Loucy (cell line): Measurements from ENCODE around the gene TP63.

ENCODE experiments used
- H2AFZ ChIP-seq: fragments of 200-600 bp; sonication (generic); 2 replicates; pipeline ENCODE4 v1.6.0; 2016; ENCODE audit warnings: antibody characterized with exemption, mild to moderate bottlenecking, low read length, moderate library complexity
- H3F3A ChIP-seq: fragments of 200-600 bp; 2 replicates; pipeline ENCODE4 v1.6.0; 2016; ENCODE audit warnings: antibody characterized with exemption, low read depth, mild to moderate bottlenecking
- H3K27me3 ChIP-seq: fragments of 200-600 bp; sonication (generic); 2 replicates; pipeline ENCODE4 v1.6.1; 2014; ENCODE audit warnings: low read length, mild to moderate bottlenecking; ENCODE audit not compliant: insufficient read depth, poor library complexity, severe bottlenecking
- H3K36me3 ChIP-seq: fragments of 200-600 bp; sonication (generic); 2 replicates; pipeline ENCODE4 v1.6.1; 2016; ENCODE audit warnings: low read length; ENCODE audit not compliant: insufficient read depth
- H3K4me1 ChIP-seq: fragments of 200-600 bp; sonication (generic); 2 replicates; pipeline ENCODE4 v1.5.1; 2014; ENCODE audit warnings: low read length, mild to moderate bottlenecking; ENCODE audit not compliant: insufficient read depth, poor library complexity, severe bottlenecking
- H3K4me2 ChIP-seq: fragments of 200-600 bp; sonication (generic); 2 replicates; pipeline ENCODE4 v1.6.0; 2014; ENCODE audit warnings: antibody characterized with exemption, low read length, low read depth, mild to moderate bottlenecking; ENCODE audit not compliant: poor library complexity, severe bottlenecking
- H3K4me3 ChIP-seq: fragments of 200-600 bp; sonication (generic); 2 replicates; pipeline ENCODE4 v1.5.1; 2014; ENCODE audit warnings: low read length, mild to moderate bottlenecking, mixed read lengths; ENCODE audit not compliant: poor library complexity, severe bottlenecking
- H3K79me2 ChIP-seq: fragments of 200-600 bp; sonication (generic); 2 replicates; pipeline ENCODE4 v1.6.1; 2014; ENCODE audit warnings: low read length; ENCODE audit not compliant: insufficient read depth
- H3K9ac ChIP-seq: fragments of 200-600 bp; sonication (generic); 2 replicates; pipeline ENCODE4 v1.6.0; 2014; ENCODE audit warnings: mild to moderate bottlenecking, low read depth, low read length, moderate library complexity; ENCODE audit not compliant: poor library complexity, severe bottlenecking
- H3K9me2 ChIP-seq: fragments of 200-600 bp; sonication (generic); replicated peaks from 2 replicates; pipeline ENCODE4 v1.6.1; 2016; ENCODE audit warnings: low read depth, low read length, mixed read lengths
- H3K9me3 ChIP-seq: fragments of 200-600 bp; sonication (generic); 2 replicates; pipeline ENCODE4 v1.6.1; 2014; ENCODE audit warnings: mild to moderate bottlenecking, antibody characterized with exemption, low read length, low read depth; ENCODE audit not compliant: insufficient read depth
- H4K20me1 ChIP-seq: fragments of 200-600 bp; sonication (generic); 2 replicates; pipeline ENCODE4 v1.6.0; 2014; ENCODE audit warnings: antibody characterized with exemption, low read length, mild to moderate bottlenecking; ENCODE audit not compliant: insufficient read depth, poor library complexity, severe bottlenecking
- CTCF ChIP-seq: fragments of 200-600 bp; sonication (generic); conservative IDR thresholded peaks from 2 replicates; pipeline ENCODE4 v1.5.1; 2014; ENCODE audit warnings: mild to moderate bottlenecking, antibody characterized with exemption, low read length
- EZH2phosphoT487 ChIP-seq: fragments of 200-600 bp; IDR thresholded peaks from 2 replicates; pipeline ENCODE4 v1.6.1; 2018; ENCODE audit warnings: antibody characterized with exemption, mild to moderate bottlenecking, moderate library complexity, borderline replicate concordance

The TP63 gene

GRCh38 chr3:189842681-189843602 lies 211.8 kb downstream of the TP63 start:
- Histone ChIP-seq H3F3A (no peaks in the 10 kb centered on the region), H3K4me1 (peaks cover 6% of the 10 kb centered on the region), H2AFZ (no peak overlapping the region), H3K4me3 (no peak overlapping the region), H3K9ac (no peak overlapping the region), H3K9me3 (no peaks in the 10 kb centered on the region), H3K79me2 (no peaks in the 10 kb centered on the region), H3K4me2 (no peak overlapping the region), H4K20me1 (no peaks in the 10 kb centered on the region), H3K9me2 (no peaks in the 10 kb centered on the region), H3K36me3 (no peaks in the 10 kb centered on the region), H3K27me3 (no peaks in the 10 kb centered on the region)
- TF ChIP-seq EZH2phosphoT487: no peak
- TF ChIP-seq CTCF: no peak

- H3K36me3 ChIP-seq: no peaks in the 10 kb centered on the region
- H4K20me1 ChIP-seq: no peaks in the 10 kb centered on the region
- no peaks in the 10 kb centered on the region for H3K9me3 ChIP-seq
- no peak overlapping the region for H3K4me3 ChIP-seq
- no peaks in the 10 kb centered on the region for H3K9me2 ChIP-seq
- H2AFZ ChIP-seq: no peak overlapping the region
- no peaks in the 10 kb centered on the region for H3F3A ChIP-seq
- H3K4me2 ChIP-seq: no peak overlapping the region
- no peaks in the 10 kb centered on the region for H3K79me2 ChIP-seq
- H3K27me3 ChIP-seq: no peaks in the 10 kb centered on the region
- peaks cover 6% of the 10 kb centered on the region for H3K4me1 ChIP-seq
- TF ChIP-seq EZH2phosphoT487 (no peak), CTCF (no peak)
- H3K9ac ChIP-seq: no peak overlapping the region
Measured at GRCh38 chr3:189845069-189845468, 213.9 kb downstream of the TP63 start.

- H3K4me1 ChIP-seq: peaks cover 6% of the 10 kb centered on the region
- H3K9me3 ChIP-seq: no peaks in the 10 kb centered on the region
- H3K4me3 ChIP-seq: no peak overlapping the region
- H3K36me3 ChIP-seq: no peaks in the 10 kb centered on the region
- no peak overlapping the region for H3K9ac ChIP-seq
- H3F3A ChIP-seq: no peaks in the 10 kb centered on the region
- no peak overlapping the region for H3K4me2 ChIP-seq
- no peaks in the 10 kb centered on the region for H4K20me1 ChIP-seq
- no peaks in the 10 kb centered on the region for H3K9me2 ChIP-seq
- TF ChIP-seq EZH2phosphoT487 (no peak), CTCF (no peak)
- no peaks in the 10 kb centered on the region for H3K27me3 ChIP-seq
- no peak overlapping the region for H2AFZ ChIP-seq
- H3K79me2 ChIP-seq: no peaks in the 10 kb centered on the region
Measured at GRCh38 chr3:189848395-189849040, 217.3 kb downstream of the TP63 start.
